ENCODE results near the gene GRID1.
"Not testable (repeated sequence)": the region's sequence is repeated elsewhere in the genome, so short reads cannot be mapped to it uniquely, and the experiment has no call there.

The GRID1 gene

GRCh38 chr10:86105640-86106039, 261.0 kb downstream of the GRID1 start:
- H3K4me1 ChIP-seq = no peaks in the 10 kb centered on the region
- no peaks in the 10 kb centered on the region for H4K20me1 ChIP-seq
- H3K27ac ChIP-seq = no peak overlapping the region
- no peak overlapping the region for H3K4me3 ChIP-seq
- H3K27me3 ChIP-seq = no peaks in the 10 kb centered on the region
- no peaks in the 10 kb centered on the region for H3K36me3 ChIP-seq
- H3K4me2 ChIP-seq = no peak overlapping the region
- no peak for TF ChIP-seq Cebpa-rat (IDR thresholded peaks at IDR 0.05)
- H3K9me3 ChIP-seq = no peaks in the 10 kb centered on the region
- H3K9ac ChIP-seq = no peak overlapping the region

DNA sequence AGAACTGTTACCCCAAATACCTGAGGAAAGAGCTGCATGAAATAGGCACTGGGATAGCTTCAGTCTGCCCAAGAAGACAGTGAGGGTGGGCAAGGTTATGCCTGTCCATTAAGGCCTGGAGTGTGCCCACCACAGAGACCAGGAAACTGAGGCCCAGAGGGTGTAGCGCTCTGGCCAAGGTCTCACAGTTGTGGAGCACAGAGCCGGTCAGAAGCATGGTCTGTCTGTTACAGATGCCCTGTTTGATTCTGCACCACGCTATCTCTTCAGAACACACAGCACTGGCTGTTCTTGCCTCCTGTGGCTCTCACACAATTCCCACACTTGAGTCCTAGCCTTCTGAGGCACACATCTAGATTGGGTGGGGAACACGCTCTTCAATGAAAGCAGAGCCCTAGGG, 261.4 kb downstream of the GRID1 start:
- Histone ChIP-seq H3K4me1 (no peaks in the 10 kb centered on the region), H3K4me2 (no peak overlapping the region), H3K36me3 (no peaks in the 10 kb centered on the region), H4K20me1 (no peaks in the 10 kb centered on the region), H3K4me3 (no peak overlapping the region), H3K9me3 (no peaks in the 10 kb centered on the region), H3K9ac (no peak overlapping the region), H3K27me3 (no peaks in the 10 kb centered on the region), H3K27ac (no peak overlapping the region)
- no peak for TF ChIP-seq Cebpa-rat (IDR thresholded peaks at IDR 0.05)

DNA sequence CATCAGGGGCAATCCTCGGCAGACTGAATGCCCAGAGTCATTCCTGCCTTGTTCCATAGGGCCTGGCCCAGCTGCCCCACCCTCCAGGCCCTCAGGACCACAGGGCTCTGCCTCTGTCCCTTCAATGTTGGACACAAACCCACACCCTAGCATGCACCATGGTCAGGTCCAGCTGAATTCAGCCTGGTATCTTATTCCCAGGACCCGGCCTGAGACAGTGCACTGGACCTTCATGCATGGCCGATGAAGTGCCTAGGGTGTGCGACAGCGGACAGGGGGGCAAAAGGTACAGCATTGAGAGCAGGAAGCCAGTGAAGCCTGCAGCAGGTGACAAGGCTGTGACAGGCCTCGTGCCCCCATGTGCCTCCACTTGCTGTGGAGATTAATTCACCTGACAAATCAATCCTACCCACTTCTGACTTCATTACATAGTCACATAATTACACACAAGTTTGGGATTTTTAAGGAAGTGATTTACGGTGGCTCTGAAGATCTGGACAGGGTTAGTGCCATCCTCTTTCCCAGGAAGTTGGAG, 261.9 kb downstream of the GRID1 start:
- Histone ChIP-seq H3K4me3 (no peak overlapping the region), H3K27ac (no peak overlapping the region), H3K27me3 (no peaks in the 10 kb centered on the region), H3K4me2 (no peak overlapping the region), H3K4me1 (no peaks in the 10 kb centered on the region), H4K20me1 (no peaks in the 10 kb centered on the region), H3K36me3 (no peaks in the 10 kb centered on the region), H3K9ac (no peak overlapping the region), H3K9me3 (no peaks in the 10 kb centered on the region)
- TF ChIP-seq Cebpa-rat (IDR thresholded peaks at IDR 0.05) = no peak

DNA sequence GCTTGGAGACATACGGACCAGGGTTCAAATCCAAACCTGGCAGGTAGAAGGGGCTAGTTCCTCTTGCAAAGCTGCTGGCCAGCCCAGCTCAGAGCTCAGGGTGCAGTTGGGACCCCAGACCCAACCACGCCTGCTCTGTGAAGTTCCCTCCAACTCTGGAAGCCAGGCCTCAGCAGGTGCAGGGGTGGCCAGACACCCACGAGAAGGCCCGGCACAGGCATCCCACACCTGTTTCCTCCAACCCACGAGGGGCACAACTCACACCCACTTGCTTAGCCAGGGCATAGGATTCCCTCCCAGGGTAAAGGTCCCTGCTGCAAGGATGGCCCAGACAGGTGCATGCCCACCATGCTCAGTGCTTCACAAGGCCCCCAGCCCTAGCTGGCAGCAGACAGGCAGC, 262.4 kb downstream of the GRID1 start:
- H3K4me2 ChIP-seq = no peak overlapping the region
- no peaks in the 10 kb centered on the region for H4K20me1 ChIP-seq
- no peak overlapping the region for H3K9ac ChIP-seq
- TF ChIP-seq Cebpa-rat (IDR thresholded peaks at IDR 0.05) = no peak
- no peak overlapping the region for H3K4me3 ChIP-seq
- H3K27ac ChIP-seq = no peak overlapping the region
- no peaks in the 10 kb centered on the region for H3K4me1 ChIP-seq
- no peaks in the 10 kb centered on the region for H3K27me3 ChIP-seq
- no peaks in the 10 kb centered on the region for H3K9me3 ChIP-seq
- no peaks in the 10 kb centered on the region for H3K36me3 ChIP-seq

DNA sequence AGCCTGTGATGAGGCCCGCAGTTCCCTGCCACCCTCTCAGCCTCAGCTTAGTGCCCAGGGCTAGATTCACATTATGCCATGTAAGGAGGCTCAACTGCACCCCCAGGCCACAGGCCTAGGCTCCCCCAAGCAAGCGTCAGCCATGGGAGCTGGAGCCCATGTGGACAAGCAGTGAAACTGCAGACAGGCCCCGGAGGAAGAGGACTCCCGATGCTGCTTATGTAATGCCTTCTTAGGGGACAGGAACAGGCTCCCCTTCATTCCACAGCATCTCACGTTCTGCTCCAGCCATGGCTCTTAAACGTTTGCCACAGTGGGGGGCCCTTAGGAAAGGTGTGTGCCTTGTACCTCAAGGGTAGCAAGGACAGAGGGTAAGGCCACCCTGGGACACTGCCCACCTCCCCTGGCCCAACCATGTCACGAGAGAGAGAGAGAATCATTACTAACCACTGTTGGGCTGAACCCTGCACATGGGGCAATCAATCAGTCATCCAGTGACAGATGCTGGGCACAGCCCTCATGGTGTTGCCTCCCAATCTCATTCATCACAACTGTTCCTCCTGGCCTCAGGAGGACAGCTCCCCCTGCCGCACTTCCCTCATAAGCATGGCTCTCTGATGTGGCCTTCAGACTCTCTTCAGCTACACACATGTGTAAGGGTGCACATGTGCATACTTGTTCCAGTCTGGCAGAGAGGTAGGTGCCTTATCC, 263.0 kb downstream of the GRID1 start:
- Histone ChIP-seq H3K9me3 (no peaks in the 10 kb centered on the region), H3K27me3 (no peaks in the 10 kb centered on the region), H4K20me1 (no peaks in the 10 kb centered on the region), H3K4me2 (no peak overlapping the region), H3K4me1 (no peaks in the 10 kb centered on the region), H3K36me3 (no peaks in the 10 kb centered on the region), H3K4me3 (no peak overlapping the region), H3K9ac (no peak overlapping the region), H3K27ac (no peak overlapping the region)
- no peak for TF ChIP-seq Cebpa-rat (IDR thresholded peaks at IDR 0.05)

DNA sequence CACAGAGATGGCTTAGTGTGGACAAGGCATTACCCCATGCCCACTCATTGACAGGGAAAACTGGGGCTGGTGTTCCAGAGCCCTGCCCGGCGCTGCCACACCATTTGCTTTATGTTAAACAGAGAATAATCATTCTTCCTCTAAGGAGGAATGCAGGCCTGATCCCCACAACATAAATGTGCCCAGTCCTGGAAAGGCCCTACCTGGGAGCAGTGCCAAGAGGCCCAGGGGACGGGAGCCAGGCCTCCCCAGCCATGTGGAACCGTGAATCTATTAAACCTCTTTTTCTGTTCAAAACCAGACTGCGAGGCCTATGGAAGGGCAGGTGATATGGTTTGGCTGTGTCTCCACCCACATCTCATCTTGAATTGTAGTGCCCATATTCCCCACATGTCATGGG, 264.1 kb downstream of the GRID1 start:
- Histone ChIP-seq H3K36me3 (no peaks in the 10 kb centered on the region), H3K4me3 (no peak overlapping the region), H3K9ac (no peak overlapping the region), H3K9me3 (no peaks in the 10 kb centered on the region), H3K4me1 (no peaks in the 10 kb centered on the region), H3K4me2 (no peak overlapping the region), H4K20me1 (no peaks in the 10 kb centered on the region), H3K27ac (no peak overlapping the region), H3K27me3 (no peaks in the 10 kb centered on the region)
- no peak for TF ChIP-seq Cebpa-rat (IDR thresholded peaks at IDR 0.05)

DNA sequence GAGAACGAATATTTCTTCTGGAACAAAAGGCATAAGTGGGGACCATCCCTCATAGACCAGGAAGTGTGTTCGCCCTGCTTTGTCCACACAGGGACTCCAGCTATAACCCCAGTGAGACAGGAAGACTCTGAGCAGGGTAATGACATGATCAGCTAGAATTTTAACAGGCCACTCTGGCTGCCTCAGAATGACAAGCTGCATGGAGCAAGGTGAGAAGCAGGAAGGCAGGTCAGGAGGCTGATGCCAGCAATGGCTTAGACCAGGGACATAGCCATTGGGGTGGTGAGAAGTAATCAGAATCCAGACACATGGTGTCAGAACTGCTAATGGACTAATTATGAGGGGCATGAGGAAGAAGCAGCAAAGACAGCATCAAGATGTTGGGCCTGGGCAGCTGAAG, 264.6 kb downstream of the GRID1 start:
- H3K9me3 ChIP-seq = no peaks in the 10 kb centered on the region
- H3K36me3 ChIP-seq = no peaks in the 10 kb centered on the region
- no peak overlapping the region for H3K9ac ChIP-seq
- H4K20me1 ChIP-seq = no peaks in the 10 kb centered on the region
- no peak for TF ChIP-seq Cebpa-rat (IDR thresholded peaks at IDR 0.05)
- H3K4me3 ChIP-seq = no peak overlapping the region
- H3K4me2 ChIP-seq = no peak overlapping the region
- H3K4me1 ChIP-seq = no peaks in the 10 kb centered on the region
- H3K27ac ChIP-seq = no peak overlapping the region
- no peaks in the 10 kb centered on the region for H3K27me3 ChIP-seq

- Histone ChIP-seq H3K4me3 (no peak overlapping the region), H3K4me1 (no peaks in the 10 kb centered on the region), H3K9me3 (no peaks in the 10 kb centered on the region), H3K27me3 (no peaks in the 10 kb centered on the region), H3K27ac (no peak overlapping the region), H3K4me2 (no peak overlapping the region), H3K36me3 (no peaks in the 10 kb centered on the region), H3K9ac (no peak overlapping the region), H4K20me1 (no peaks in the 10 kb centered on the region)
- no peak for TF ChIP-seq Cebpa-rat (IDR thresholded peaks at IDR 0.05)
Observed at GRCh38 chr10:86100581-86101061, 266.0 kb downstream of the GRID1 start.

DNA sequence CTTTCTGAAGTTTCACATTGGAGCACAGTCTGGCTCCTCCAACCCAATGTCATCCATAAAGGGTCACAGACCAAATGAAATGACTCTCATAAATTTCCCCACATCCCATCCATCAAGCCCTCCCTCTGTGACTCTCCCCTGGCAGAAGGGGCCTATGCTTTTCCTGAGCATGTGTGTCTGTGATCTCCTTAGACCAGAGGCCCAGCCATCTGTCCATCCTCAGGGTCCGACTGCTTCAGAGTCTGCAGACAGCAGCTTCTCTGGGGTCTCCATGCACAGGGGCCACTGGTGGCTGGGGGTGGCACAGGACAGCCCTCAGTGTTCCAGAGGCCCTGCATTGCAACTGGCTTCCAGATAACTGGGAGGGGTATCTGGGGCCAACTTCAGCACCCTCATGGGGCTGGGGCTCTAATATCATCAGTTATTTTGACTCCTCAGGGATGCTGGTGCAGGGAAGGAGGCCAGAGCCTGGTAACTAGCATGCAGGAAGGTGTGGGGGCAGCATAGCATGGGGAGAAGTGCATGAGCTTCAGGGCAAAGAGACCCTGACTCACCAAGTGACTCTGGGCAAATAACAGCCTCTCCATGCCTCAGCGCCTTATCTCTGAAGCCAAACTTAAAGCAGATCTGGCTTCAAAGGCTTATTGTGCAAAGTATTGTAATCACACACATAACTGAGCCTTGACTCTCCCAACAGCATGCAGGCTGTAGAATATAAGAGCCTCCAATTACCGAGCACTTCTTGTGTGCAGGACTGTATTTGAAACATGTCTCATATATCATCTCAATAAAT, 266.9 kb downstream of the GRID1 start:
- TF ChIP-seq Cebpa-rat (IDR thresholded peaks at IDR 0.05) = no peak
- Histone ChIP-seq H3K4me1 (no peaks in the 10 kb centered on the region), H4K20me1 (no peaks in the 10 kb centered on the region), H3K27me3 (no peaks in the 10 kb centered on the region), H3K4me3 (no peak overlapping the region), H3K9me3 (no peaks in the 10 kb centered on the region), H3K36me3 (no peaks in the 10 kb centered on the region), H3K9ac (no peak overlapping the region), H3K4me2 (no peak overlapping the region), H3K27ac (no peak overlapping the region)

DNA sequence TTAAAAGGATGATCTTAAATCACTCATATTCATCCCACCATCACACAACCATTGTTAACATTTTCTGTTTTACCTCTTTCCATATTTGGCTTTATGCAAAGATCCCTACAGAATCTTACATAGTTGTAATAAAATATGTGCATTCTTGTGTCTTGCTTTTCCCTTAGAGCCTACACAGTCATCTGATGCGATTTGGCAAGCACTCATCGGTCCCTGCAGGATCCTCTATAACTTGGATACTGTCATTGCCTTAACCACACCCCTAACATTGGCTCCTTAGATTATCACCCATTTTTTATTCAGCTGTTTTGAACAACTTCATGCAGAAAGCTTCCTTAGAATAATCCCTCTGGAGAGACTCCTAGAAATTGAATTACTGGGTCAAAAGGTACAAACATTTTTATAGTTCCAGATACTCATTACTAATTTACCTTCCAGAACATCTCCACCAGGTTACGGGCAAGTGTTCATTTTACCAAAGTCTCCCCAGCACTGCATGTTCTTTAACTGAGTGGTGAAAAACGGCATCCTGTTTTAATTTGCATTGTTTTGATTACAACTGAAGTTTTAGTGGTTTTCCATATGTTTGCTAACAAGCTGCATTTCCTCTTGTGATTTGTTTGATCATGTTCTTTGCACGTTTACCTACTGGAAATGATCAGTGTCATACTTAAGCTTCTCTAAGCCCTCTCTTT, 268.3 kb downstream of the GRID1 start:
- no peak for TF ChIP-seq Cebpa-rat (IDR thresholded peaks at IDR 0.05)
- H4K20me1 ChIP-seq = no peaks in the 10 kb centered on the region
- no peak overlapping the region for H3K9ac ChIP-seq
- no peaks in the 10 kb centered on the region for H3K36me3 ChIP-seq
- H3K4me3 ChIP-seq = no peak overlapping the region
- H3K9me3 ChIP-seq = no peaks in the 10 kb centered on the region
- H3K4me2 ChIP-seq = no peak overlapping the region
- no peaks in the 10 kb centered on the region for H3K27me3 ChIP-seq
- H3K27ac ChIP-seq = no peak overlapping the region
- no peaks in the 10 kb centered on the region for H3K4me1 ChIP-seq

DNA sequence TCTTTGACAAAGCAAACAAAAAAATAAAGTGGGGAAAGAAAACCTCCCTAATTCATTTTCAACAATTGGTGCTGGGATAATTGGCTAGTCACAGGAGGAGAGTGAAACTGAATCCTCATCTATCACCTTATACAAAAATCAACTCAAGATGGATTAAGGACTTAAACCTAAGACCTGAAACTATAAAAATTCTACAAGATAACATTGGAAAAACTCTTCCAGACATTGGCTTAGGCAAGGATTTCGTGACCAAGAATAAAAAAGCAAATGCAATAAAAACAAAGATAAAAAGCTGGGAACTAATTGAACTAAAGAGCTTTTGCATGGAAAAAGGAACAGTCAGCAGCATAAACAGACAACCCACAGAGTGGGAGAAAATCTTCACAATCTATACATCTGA, 271.5 kb downstream of the GRID1 start:
- H3K36me3 ChIP-seq, H3K27me3 ChIP-seq, H3K4me1 ChIP-seq, H4K20me1 ChIP-seq, H3K27ac ChIP-seq, H3K9ac ChIP-seq, H3K9me3 ChIP-seq, H3K4me2 ChIP-seq, H3K4me3 ChIP-seq: not testable (repeated sequence)

GRCh38 chr10:86092311-86092710, 274.3 kb downstream of the GRID1 start:
- not testable (repeated sequence) for H3K4me1 ChIP-seq, H3K4me2 ChIP-seq, H3K27me3 ChIP-seq

More at GRCh38 chr10:86092311-86092710, 274.3 kb downstream of the GRID1 start:
- not testable (repeated sequence) for H4K20me1 ChIP-seq, H3K9me3 ChIP-seq, H3K4me3 ChIP-seq, H3K27ac ChIP-seq, H3K9ac ChIP-seq, H3K36me3 ChIP-seq

Data from BLaER1 (cell line).